Naive B cell (primary cell): ENCODE data around the gene SLC27A4. TPM values are rescaled to one million over a fixed set of nuclear protein-coding genes. Genes with fewer than 3 reads are reported as not detected.

Experiments used
- ATAC-seq, 2 donors: fragments of 150-1000 bp; cut with Tn5 transposase; 2 replicates each; pipeline ENCODE4 v1.10.0; 2021; ENCODE audit warnings: low read depth in 2 of 2, mild to moderate bottlenecking in 2 of 2, moderate library complexity in 2 of 2
- DNase-seq: peaks from one replicate; pipeline ENCODE4 v3.0.0; 2022
- H3K27ac Mint-ChIP-seq, 6 donors: one replicate each; pipeline ENCODE4 v1.8.0; 2020 to 2022; ENCODE audit warnings: mild to moderate bottlenecking in 6 of 6, mixed read lengths in 6 of 6, moderate library complexity in 5 of 6, inconsistent platforms in 2 of 6
- H3K27me3 Mint-ChIP-seq, 3 donors: one replicate each; pipeline ENCODE4 v1.8.0; 2021 to 2022; ENCODE audit warnings: mixed read lengths in 3 of 3, mild to moderate bottlenecking in 1 of 3
- H3K36me3 Mint-ChIP-seq, 2 donors: one replicate each; pipeline ENCODE4 v1.8.0; 2020 to 2022; ENCODE audit warnings: mixed read lengths in 2 of 2, inconsistent platforms in 1 of 2, mild to moderate bottlenecking in 1 of 2
- H3K4me1 Mint-ChIP-seq, 3 donors: one replicate each; pipeline ENCODE4 v1.8.0; 2020 to 2022; ENCODE audit warnings: mixed read lengths in 3 of 3, inconsistent platforms in 1 of 3, mild to moderate bottlenecking in 1 of 3, moderate library complexity in 1 of 3
- H3K4me3 Mint-ChIP-seq, 8 donors: one replicate each; pipeline ENCODE4 v1.8.0; 2020 to 2022; ENCODE audit warnings: mild to moderate bottlenecking in 8 of 8, mixed read lengths in 8 of 8, moderate library complexity in 8 of 8, inconsistent platforms in 2 of 8
- H3K9me3 Mint-ChIP-seq, 7 donors: one replicate each; pipeline ENCODE4 v1.8.0; 2020 to 2022; ENCODE audit warnings: mixed read lengths in 7 of 7, mild to moderate bottlenecking in 5 of 7, inconsistent platforms in 2 of 7, moderate library complexity in 1 of 7
- polyA plus RNA-seq, 6 donors: library from polyadenylated mRNA; unstranded; fragments of 300-500 nt; fragmentation: Illumina TruSeq; gene quantifications; one replicate each; pipeline ENCODE4 v1.2.3, GENCODE V29; 2021; ENCODE audit warnings: low read depth in 6 of 6

Gene SLC27A4
- polyA plus RNA-seq, 6 donors from 2014 or later = 2.3 to 6.8 (median 3.6) TPM; not detected in 1

- no peaks in the 10 kb centered on the region for H3K27me3 Mint-ChIP-seq
- H3K9me3 Mint-ChIP-seq = no peaks in the 10 kb centered on the region
- peaks cover 0 to 8% (median 7%) of the 10 kb centered on the region in 3 donors for H3K4me1 Mint-ChIP-seq
- DNase-seq (no peak), ATAC-seq (no peak)
- H3K4me3 Mint-ChIP-seq = no peak overlapping the region
- no peak overlapping the region for H3K27ac Mint-ChIP-seq
- H3K36me3 Mint-ChIP-seq = peaks cover 4 to 9% of the 10 kb centered on the region in 2 donors
Measured at GRCh38 chr9:128382261-128382660, 41.9 kb downstream of the SLC27A4 start.

GRCh38 chr9:128383007-128383753 is 42.9 kb downstream of the SLC27A4 start:
- no peak for ATAC-seq
- DNase-seq = no peak
- peaks cover 9 to 12% of the 10 kb centered on the region in 2 donors for H3K36me3 Mint-ChIP-seq
- H3K9me3 Mint-ChIP-seq = no peaks in the 10 kb centered on the region
- no peak overlapping the region for H3K27ac Mint-ChIP-seq
- peak overlapping the region in 1 of 8 donors; percentile 22 for H3K4me3 Mint-ChIP-seq
- H3K4me1 Mint-ChIP-seq = peaks cover 0 to 7% (median 5%) of the 10 kb centered on the region in 3 donors
- H3K27me3 Mint-ChIP-seq = no peaks in the 10 kb centered on the region

- no peaks in the 10 kb centered on the region for H3K9me3 Mint-ChIP-seq
- no peaks in the 10 kb centered on the region for H3K27me3 Mint-ChIP-seq
- no peak overlapping the region for H3K4me3 Mint-ChIP-seq
- DNase-seq = no peak
- peaks cover 9 to 12% of the 10 kb centered on the region in 2 donors for H3K36me3 Mint-ChIP-seq
- H3K4me1 Mint-ChIP-seq = peaks cover 0 to 7% (median 3%) of the 10 kb centered on the region in 3 donors
- no peak overlapping the region for H3K27ac Mint-ChIP-seq
- ATAC-seq = no peak
Measured at GRCh38 chr9:128383791-128384190, 43.5 kb downstream of the SLC27A4 start.

- H3K4me1 Mint-ChIP-seq = peaks cover 0 to 7% (median 3%) of the 10 kb centered on the region in 3 donors
- peaks cover 12 to 20% of the 10 kb centered on the region in 2 donors for H3K36me3 Mint-ChIP-seq
- H3K4me3 Mint-ChIP-seq = no peak overlapping the region
- no peaks in the 10 kb centered on the region for H3K27me3 Mint-ChIP-seq
- DNase-seq = no peak
- H3K9me3 Mint-ChIP-seq = no peaks in the 10 kb centered on the region
- ATAC-seq = no peak
- H3K27ac Mint-ChIP-seq = peak overlapping the region in 3 of 6 donors; percentile 18 to 30 (median 21)
Measured at GRCh38 chr9:128384801-128385495, 44.6 kb downstream of the SLC27A4 start.

- Mint-ChIP-seq H3K4me3 (peak overlapping the region in 1 of 8 donors; percentile 35), H3K27ac (no peak overlapping the region), H3K36me3 (peaks cover 12 to 20% of the 10 kb centered on the region in 2 donors), H3K9me3 (no peaks in the 10 kb centered on the region), H3K27me3 (no peaks in the 10 kb centered on the region), H3K4me1 (peaks cover 0 to 7% (median 3%) of the 10 kb centered on the region in 3 donors)
- DNase-seq (no peak), ATAC-seq (no peak)
Measured at GRCh38 chr9:128385496-128386460, 45.5 kb downstream of the SLC27A4 start.

GRCh38 chr9:128388150-128388549 is 47.8 kb downstream of the SLC27A4 start:
- no peak for DNase-seq
- Mint-ChIP-seq H3K4me3 (no peak overlapping the region), H3K4me1 (no peaks in the 10 kb centered on the region), H3K36me3 (peaks cover 8 to 25% of the 10 kb centered on the region in 2 donors), H3K27me3 (no peaks in the 10 kb centered on the region), H3K27ac (no peak overlapping the region), H3K9me3 (no peaks in the 10 kb centered on the region)
- no peak for ATAC-seq

GRCh38 chr9:128389395-128390149 is 49.2 kb downstream of the SLC27A4 start:
- DNase-seq (no peak), ATAC-seq (no peak)
- no peaks in the 10 kb centered on the region for H3K4me1 Mint-ChIP-seq
- H3K4me3 Mint-ChIP-seq = no peak overlapping the region
- no peak overlapping the region for H3K27ac Mint-ChIP-seq
- peaks cover 8 to 32% of the 10 kb centered on the region in 2 donors for H3K36me3 Mint-ChIP-seq
- no peaks in the 10 kb centered on the region for H3K27me3 Mint-ChIP-seq
- no peaks in the 10 kb centered on the region for H3K9me3 Mint-ChIP-seq

GRCh38 chr9:128390150-128390812 is 50.0 kb downstream of the SLC27A4 start:
- Mint-ChIP-seq H3K36me3 (peaks cover 8 to 26% of the 10 kb centered on the region in 2 donors), H3K4me3 (no peak overlapping the region), H3K9me3 (no peaks in the 10 kb centered on the region), H3K27me3 (no peaks in the 10 kb centered on the region), H3K27ac (no peak overlapping the region), H3K4me1 (no peaks in the 10 kb centered on the region)
- ATAC-seq = no peak
- DNase-seq = no peak

- H3K4me1 Mint-ChIP-seq = no peaks in the 10 kb centered on the region
- peaks cover 8 to 23% of the 10 kb centered on the region in 2 donors for H3K36me3 Mint-ChIP-seq
- ATAC-seq = no peak
Measured at GRCh38 chr9:128390813-128391711, 50.7 kb downstream of the SLC27A4 start.

GRCh38 chr9:128391956-128392301 is 51.6 kb downstream of the SLC27A4 start:
- Mint-ChIP-seq H3K27me3 (no peaks in the 10 kb centered on the region), H3K4me1 (peaks cover 3% of the 10 kb centered on the region in 3 donors), H3K4me3 (no peak overlapping the region), H3K27ac (peak overlapping the region in 1 of 6 donors; percentile 36), H3K9me3 (no peaks in the 10 kb centered on the region), H3K36me3 (peaks cover 8 to 23% of the 10 kb centered on the region in 2 donors)
- DNase-seq (no peak), ATAC-seq (no peak)

More at GRCh38 chr9:128390813-128391711, 50.7 kb downstream of the SLC27A4 start:
- H3K27ac Mint-ChIP-seq = peak overlapping the region in 2 of 6 donors; percentile 21 to 49
- H3K4me3 Mint-ChIP-seq = no peak overlapping the region
- no peaks in the 10 kb centered on the region for H3K27me3 Mint-ChIP-seq
- H3K9me3 Mint-ChIP-seq = no peaks in the 10 kb centered on the region
- DNase-seq = no peak

- Mint-ChIP-seq H3K4me3 (no peak overlapping the region), H3K27ac (peak overlapping the region in 1 of 6 donors; percentile 36), H3K27me3 (peaks cover 0 to 3% (median 0%) of the 10 kb centered on the region in 3 donors), H3K4me1 (peaks cover 6% of the 10 kb centered on the region in 3 donors), H3K36me3 (peaks cover 6 to 23% of the 10 kb centered on the region in 2 donors), H3K9me3 (no peaks in the 10 kb centered on the region)
- DNase-seq (no peak), ATAC-seq (no peak)
Measured at GRCh38 chr9:128392302-128393144, 52.2 kb downstream of the SLC27A4 start.
